Measurements from ENCODE around the gene IQUB.

DNA sequence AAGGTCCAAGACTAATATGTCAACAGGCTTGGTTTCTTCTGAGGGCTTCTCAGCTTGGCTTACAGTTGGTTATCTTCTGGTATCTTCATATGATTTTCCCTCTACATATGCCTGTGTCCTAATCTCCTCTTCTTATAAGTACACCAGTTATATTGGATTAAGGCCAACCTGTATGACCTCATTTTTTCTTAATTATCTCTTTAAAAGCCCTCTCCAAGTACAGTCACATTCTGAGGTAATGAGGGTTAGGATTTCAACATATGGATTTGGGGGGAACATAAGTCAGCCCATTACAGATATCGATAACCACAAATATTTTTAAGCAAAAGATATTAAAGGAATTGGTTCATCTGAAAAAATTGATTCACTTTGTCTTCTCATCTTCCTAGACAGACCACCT is 49.2 kb downstream of the IQUB start:
- TF ChIP-seq POLR2A (IDR thresholded peaks at IDR 0.05) (no peak), CTCF (IDR thresholded peaks at IDR 0.05) (no peak), POLR2AphosphoS5 (IDR thresholded peaks at IDR 0.05) (no peak)

Data from prostate gland (tissue), 2 donors.